GM12874 (cell line): ENCODE measurements around the gene EDA.

ENCODE experiments used
- CTCF ChIP-seq: IDR thresholded peaks from 2 replicates; pipeline ENCODE4 v1.5.1; 2011; ENCODE audit warnings: low read depth, mild to moderate bottlenecking, control low read depth, low read length, moderate library complexity; ENCODE audit not compliant: insufficient read depth

EDA gene

GRCh38 chrX:69884210-69884609 is 268.3 kb downstream of the EDA start:
- no peak for TF ChIP-seq CTCF

GRCh38 chrX:69896046-69896445 is 280.1 kb downstream of the EDA start:
- TF ChIP-seq CTCF = no peak

GRCh38 chrX:69900491-69900890 is 284.6 kb downstream of the EDA start:
- no peak for TF ChIP-seq CTCF

- TF ChIP-seq CTCF = no peak
Measured at GRCh38 chrX:69906447-69906846, 290.5 kb downstream of the EDA start.

GRCh38 chrX:69914781-69915180 is 298.9 kb downstream of the EDA start:
- TF ChIP-seq CTCF = no peak

- TF ChIP-seq CTCF = no peak
Measured at GRCh38 chrX:69919749-69920148, 303.8 kb downstream of the EDA start.

- no peak for TF ChIP-seq CTCF
Measured at GRCh38 chrX:69932323-69932722, 316.4 kb downstream of the EDA start.
